CD4-positive, alpha-beta T cell treated with Interleukin-15 for 4 hours (primary cell): ENCODE measurements around the gene ASTN2.

Experiments
- DNase-seq: peaks from one replicate; pipeline ENCODE4 v3.0.0-alpha.2; 2020; ENCODE audit warnings: low spot score

ASTN2 gene

DNA sequence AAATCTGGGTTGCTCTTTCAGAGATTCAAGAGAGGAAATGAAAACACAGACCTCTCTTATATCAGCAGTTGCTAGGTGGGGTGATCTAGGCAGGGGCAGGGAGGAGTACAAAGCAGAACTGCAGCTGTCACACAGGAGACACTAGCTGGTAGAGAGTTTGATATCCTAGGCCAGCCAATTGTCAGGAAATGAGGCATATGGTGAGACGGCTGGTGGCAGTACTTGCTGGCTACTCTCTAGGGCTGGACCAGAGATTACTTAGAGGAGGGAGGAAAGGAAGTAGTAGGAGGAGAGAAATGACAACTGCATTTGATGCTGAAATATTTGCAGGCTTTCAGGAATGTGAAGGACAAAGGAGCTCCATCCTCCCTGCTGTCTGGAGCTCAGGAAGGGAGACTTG is 614.0 kb downstream of the ASTN2 start:
- no peak for DNase-seq

- DNase-seq, result no peak
Measured at GRCh38 chr9:116800074-116800473, 614.8 kb downstream of the ASTN2 start.

DNA sequence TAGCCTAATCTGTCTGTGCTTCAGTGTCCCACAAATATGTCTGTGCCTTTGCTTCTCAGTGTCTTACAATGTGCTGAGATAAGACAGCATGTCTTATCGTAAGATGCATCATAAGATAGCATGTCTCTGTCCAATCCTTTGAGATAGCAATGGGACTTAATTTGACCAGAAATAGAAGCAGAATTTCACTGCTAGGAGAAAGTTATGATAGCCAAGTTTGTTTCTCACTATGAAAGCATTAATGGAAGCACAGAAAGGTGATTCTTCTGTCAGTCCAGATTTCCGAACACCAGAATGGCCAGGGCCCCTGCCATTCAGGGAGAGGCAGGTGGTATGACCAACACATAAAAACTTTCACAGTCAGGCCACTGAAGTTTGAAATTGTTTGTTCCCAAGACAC is 616.3 kb downstream of the ASTN2 start:
- DNase-seq, result no peak

- no peak for DNase-seq
Measured at GRCh38 chr9:116797276-116797675, 617.6 kb downstream of the ASTN2 start.

DNA sequence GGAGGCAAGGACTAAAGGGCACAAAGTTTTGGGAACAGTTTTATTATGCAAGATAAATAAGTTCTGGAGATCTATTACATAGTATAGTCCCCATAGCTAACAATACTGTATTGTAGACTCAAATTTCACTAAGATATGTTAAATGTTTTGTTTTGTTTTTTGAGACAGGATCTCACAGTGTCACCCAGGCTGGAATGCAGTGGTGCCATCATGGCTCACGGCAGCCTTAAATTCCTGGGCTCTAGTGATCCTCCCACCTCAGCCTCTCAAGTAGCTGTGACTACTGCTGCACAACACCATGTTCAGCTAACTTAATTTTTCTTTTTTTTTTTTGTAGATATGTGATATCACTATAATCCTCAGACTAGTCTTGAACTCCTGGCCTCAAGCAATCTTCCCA is 618.2 kb downstream of the ASTN2 start:
- DNase-seq, result no peak

DNA sequence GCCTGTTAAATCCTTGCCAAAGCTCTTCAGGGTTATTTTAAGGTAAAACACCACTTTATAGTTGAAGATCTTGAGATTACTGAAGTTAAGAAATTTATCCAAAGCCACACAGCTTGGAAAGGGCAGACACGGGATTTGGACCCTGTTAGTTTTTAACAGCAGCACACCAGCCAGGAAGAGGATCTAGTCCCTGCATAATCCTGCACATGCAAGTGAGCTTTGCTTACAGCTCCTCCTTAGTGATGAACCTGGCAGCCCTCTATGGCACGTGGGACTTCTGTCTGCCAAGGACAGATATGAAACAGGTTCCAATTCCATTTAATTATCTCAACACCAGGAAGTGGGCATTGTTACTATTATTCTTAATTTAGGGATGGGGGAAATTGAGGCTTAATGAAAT is 619.0 kb downstream of the ASTN2 start:
- no peak for DNase-seq

DNA sequence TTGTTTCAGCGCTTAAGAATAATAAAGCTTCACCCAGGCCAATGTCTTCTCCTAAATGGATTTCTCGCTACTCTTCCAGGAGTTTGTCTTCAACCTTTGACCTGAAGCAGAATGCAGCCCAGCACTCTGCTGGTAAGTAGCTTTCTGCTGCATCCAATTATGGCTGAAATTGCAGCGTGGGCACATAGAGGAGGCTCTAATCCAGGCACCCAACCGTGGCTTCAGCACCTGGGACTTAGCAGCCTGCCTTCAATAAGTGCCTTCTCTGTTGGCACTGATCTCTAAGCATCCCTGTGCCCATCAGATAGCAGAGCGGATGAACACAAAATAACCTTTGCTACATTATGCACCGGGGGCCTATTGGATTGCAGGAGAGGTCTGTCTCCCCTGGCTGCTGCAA is 622.6 kb downstream of the ASTN2 start:
- DNase-seq, result no peak

DNA sequence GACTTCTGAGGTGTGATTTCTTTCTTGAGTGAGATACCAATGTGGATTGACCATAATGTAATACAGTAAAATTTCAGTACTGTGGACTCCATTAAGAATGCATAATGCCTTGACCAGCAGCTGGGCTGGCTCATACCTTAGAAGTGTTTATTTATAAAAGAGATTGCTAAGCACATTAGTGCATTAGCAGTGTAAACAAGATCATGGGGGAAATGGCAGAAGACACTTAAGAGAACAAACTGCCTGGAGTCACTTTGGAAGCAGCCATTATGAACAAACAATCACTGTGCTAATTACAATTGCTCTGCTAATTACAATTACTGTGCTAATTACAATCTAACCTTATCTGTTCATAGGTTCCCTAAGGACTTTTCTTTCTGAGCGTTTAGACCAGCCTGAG is 623.5 kb downstream of the ASTN2 start:
- no peak for DNase-seq

GRCh38 chr9:116789081-116789480 is 625.8 kb downstream of the ASTN2 start:
- no peak for DNase-seq

DNA sequence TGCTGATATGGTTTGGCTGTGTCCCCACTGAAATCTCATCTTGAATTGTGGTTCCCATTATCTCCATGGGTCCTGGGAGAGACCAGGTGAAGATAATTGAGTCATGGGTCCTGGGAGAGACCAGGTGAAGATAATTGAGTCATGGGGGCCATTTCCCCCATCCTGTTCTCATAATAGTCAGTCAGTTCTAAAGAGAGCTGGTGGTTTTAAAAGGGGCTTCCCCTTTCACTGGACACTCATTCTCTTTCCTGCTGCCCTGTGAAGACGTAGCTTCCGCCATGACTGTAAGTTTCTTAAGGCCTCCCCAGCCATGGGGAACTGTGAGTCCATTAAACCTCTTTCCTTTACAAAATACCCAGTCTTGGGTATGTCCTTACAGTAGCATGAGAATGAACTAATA is 628.1 kb downstream of the ASTN2 start:
- DNase-seq, result no peak

GRCh38 chr9:116777116-116777515 is 637.7 kb downstream of the ASTN2 start:
- DNase-seq, result no peak

- DNase-seq, result no peak
Measured at GRCh38 chr9:116774421-116775180, 640.3 kb downstream of the ASTN2 start.

DNA sequence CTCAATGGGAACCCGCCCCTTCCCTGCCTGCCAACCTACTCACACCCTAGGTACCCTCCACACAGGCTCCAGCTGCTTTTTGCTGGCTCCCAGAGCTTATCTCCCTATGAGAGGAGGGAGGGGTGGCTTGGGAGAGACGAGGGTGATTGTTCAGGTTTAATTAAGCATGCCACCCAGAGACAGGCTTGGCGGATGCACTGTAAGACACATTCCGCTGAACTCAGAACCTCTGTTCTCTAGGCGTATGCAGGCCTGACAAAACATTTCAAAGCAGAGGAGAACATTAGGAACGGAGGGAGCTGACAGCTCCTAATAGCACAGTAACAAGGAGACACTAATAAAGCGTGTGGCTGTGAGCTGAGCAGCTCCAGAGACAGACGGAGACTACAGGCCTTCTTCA is 647.6 kb downstream of the ASTN2 start:
- DNase-seq, result no peak

DNA sequence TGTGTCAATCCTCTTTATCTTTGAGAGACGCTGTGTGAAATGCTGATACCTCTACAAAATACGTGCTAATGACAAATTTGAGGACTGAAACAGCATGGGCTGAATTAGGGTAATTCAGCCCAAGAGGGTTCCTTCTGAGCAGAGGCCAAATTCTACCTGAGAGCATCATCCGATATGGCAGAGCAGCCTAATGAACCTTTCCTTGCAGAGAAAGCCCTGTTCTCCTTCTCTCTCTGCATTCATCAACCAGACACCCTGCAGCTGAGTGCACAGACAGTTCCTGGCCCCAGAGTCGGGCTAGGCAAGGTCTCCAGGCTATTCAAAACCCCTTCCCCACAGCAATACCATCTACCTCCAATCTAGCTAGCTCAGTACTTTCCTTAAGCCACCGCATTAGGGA is 649.8 kb downstream of the ASTN2 start:
- no peak for DNase-seq

DNA sequence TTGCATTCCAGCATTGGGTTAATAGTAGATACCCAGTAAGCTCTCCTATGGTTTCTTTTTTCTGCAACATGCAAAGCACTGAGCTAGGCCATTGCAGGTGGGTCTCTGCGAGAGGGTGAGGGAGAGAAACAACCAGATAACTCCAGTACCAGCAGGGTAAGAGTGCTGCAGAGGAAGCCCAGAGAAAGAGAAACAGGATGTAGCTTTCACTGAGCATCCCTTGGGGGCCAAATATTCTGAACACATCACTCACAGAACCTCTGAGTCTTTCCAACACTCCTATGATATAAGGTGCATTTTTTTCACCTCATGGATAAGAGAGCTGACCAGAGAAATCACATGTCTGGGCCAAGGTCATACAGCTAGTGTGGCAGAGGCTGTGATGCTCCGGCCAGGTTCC is 651.1 kb downstream of the ASTN2 start:
- DNase-seq, result no peak

- DNase-seq, result no peak
Measured at GRCh38 chr9:116760636-116761035, 654.2 kb downstream of the ASTN2 start.

DNA sequence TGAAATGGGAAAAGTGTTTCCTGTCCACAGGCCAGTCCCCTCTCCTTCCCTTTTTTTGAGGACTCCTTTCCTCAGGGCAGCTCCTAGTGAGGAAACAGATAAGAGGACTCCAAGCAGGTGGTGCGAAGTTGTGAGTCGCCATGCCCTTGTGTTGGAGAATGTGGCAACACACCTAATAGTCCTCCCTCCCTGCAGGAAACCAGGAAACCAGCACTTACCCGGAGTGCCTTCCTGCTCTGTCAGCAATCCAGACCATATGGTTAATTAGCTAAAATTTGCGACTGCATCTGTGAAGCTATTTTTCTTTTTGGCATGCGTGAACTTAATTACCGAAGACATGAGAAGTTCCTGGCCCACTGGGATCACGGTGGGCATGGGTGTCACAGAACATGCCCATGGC is 657.8 kb downstream of the ASTN2 start:
- no peak for DNase-seq

DNA sequence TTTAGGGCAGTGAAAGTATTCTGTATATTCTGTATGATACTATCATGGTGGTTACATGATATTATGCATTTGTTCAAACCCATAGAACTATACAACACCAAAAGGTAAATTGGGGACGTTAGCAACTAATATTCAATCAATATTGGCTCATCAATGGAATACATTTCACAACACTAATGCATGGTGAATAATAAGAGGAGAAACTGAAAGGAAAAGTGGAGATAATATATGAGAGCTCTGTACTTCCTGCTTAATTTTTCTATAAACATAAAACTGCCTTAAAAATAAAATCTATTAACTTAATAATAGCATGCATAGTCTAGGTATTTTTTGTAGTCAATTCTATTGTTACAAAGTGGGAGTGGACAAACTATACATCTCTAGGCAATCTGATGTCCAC is 661.5 kb downstream of the ASTN2 start:
- no peak for DNase-seq

DNA sequence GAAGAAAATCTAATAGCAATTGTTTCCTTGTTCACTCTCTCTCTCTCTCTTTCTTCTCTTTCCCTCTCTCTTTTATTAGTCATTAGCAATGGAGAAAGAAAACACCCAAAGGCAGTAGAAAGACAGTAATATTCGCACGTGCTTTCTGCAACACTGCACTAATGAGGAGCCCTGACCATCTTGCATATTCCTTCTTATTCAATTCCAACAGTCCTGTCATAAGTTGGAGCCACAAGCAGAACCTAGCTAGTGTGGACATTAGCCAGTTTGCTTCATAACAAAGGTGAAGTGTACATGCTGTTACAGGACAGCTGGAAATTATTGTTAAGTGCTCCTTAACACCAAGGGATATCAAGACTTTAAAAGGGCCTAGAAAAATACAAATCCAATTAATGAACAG is 664.3 kb downstream of the ASTN2 start:
- no peak for DNase-seq

DNA sequence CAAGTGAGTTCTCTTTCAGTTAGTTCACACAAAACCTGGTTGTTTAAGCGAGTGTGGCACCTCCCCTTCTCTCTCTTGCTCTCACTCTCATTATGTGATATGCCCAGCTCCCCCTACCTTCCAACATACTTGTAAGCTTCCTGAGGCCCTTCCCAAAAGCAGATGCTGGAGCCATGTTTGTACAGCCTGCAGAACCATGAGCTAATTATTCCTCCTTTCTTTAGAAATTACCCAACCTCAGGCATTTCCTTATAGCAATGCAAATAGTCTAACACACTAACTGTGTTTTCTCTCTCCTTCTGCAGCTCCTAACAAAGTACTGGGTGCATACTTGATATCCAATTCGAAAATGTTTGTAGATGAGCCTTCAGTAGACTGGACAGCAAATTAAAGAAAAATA is 665.1 kb downstream of the ASTN2 start:
- DNase-seq, result no peak

- no peak for DNase-seq
Measured at GRCh38 chr9:116749176-116749575, 665.7 kb downstream of the ASTN2 start.

- no peak for DNase-seq
Measured at GRCh38 chr9:116741742-116742141, 673.1 kb downstream of the ASTN2 start.

GRCh38 chr9:116741086-116741740 is 673.6 kb downstream of the ASTN2 start:
- no peak for DNase-seq

GRCh38 chr9:116737152-116737546 is 677.7 kb downstream of the ASTN2 start:
- peak; percentile 28 for DNase-seq
